ENCODE results near the gene SLC30A7. TPM values are rescaled to one million over a fixed set of nuclear protein-coding genes. Genes with fewer than 3 reads are reported as not detected.

The SLC30A7 gene
- total and polyA plus RNA-seq, 2 of the 13 experiments (the other 11 are each of a cell fraction or from before 2014, with no cell fraction given), result 8.3 to 40.8 TPM

- TF ChIP-seq ZNF710 (CRISPR knock-in tag; IDR thresholded peaks at IDR 0.05; ENCODE audit: borderline replicate concordance) (no peak), ZIK1 (CRISPR knock-in tag; IDR thresholded peaks at IDR 0.05; ENCODE audit: borderline replicate concordance, low read depth) (no peak), TOE1 (CRISPR knock-in tag; IDR thresholded peaks at IDR 0.05) (no peak), SOX5 (CRISPR knock-in tag; IDR thresholded peaks at IDR 0.05; ENCODE audit: borderline replicate concordance) (no peak), RFXAP (CRISPR knock-in tag; IDR thresholded peaks at IDR 0.05; ENCODE audit: borderline replicate concordance) (no peak), ZSCAN21 (CRISPR knock-in tag; IDR thresholded peaks at IDR 0.05; ENCODE audit: borderline replicate concordance) (no peak), TFAP4 (IDR thresholded peaks at IDR 0.05; ENCODE audit: borderline replicate concordance, low read depth) (no peak)
- ATAC-seq (no peak), FAIRE-seq (no peak), DNase-seq (ENCODE audit: low spot score) (no peak)
- Histone ChIP-seq H3K4me2 (ENCODE audit: low read depth, low read length) (no peak overlapping the region), H3K4me1 (ENCODE audit: insufficient read depth, low read length) (peaks cover 21% of the 10 kb centered on the region), H3K4me3 (replicated peaks in 1 of 3; ENCODE audit: insufficient read depth in 1 of 3, low read depth in 2 of 3, low read length in 3 of 3) (no peak overlapping the region), H3K36me3 (replicated peaks in 1 of 2; ENCODE audit: control insufficient read depth in 1 of 2, insufficient read depth in 2 of 2, low read length in 2 of 2) (peaks cover 2 to 34% of the 10 kb centered on the region in 2 experiments; a peak in 4 of 5 replicates), H3K27ac (ENCODE audit: extremely low read length, insufficient read depth, low read length) (no peak overlapping the region), H3K9ac (ENCODE audit: insufficient read depth, low read depth, low read length) (no peak overlapping the region), H4K20me1 (ENCODE audit: insufficient read depth, low read length) (no peaks in the 10 kb centered on the region), H2AFZ (ENCODE audit: low read length) (no peak overlapping the region), H3K9me3 (ENCODE audit: low read length) (no peaks in the 10 kb centered on the region), H3K79me2 (ENCODE audit: insufficient read depth, low read length) (peaks cover 10% of the 10 kb centered on the region), H3K27me3 (ENCODE audit: control insufficient read depth in 1 of 2, insufficient read depth in 2 of 2, low read length in 2 of 2) (no peaks in the 10 kb centered on the region)
- in situ Hi-C loops (cut with HindIII; ENCODE audit: extremely low pct_ligation_motif_present, low pct_unique_long_range_greater_than_20kb) (no loop called here), intact Hi-C loops (cut with micrococcal nuclease; ENCODE audit: unreplicated experiment) (no loop called here)
- CTCF ChIA-PET (ENCODE audit: low intra/inter-chr PET ratio, low total read pairs), result no interaction called here
- POLR2A ChIA-PET, result interaction anchor here (1.1 to 1.4 kb wide), 2 partner anchors 8 to 9 kb away, joined by 4 to 6 read pairs; partner anchors contain the start of genes EXTL2 and SLC30A7
- WGBS (ENCODE audit: low lambda C conversion rate), result 96% methylated on average over 1 of the region's 1 CpG
- BruUV-seq (replicated peaks), result no TSS peak
Measured at GRCh38 chr1:100903777-100904176, 7.9 kb downstream of the SLC30A7 start.
